Measurements from ENCODE around the gene EFCAB6.

Gene EFCAB6

DNA sequence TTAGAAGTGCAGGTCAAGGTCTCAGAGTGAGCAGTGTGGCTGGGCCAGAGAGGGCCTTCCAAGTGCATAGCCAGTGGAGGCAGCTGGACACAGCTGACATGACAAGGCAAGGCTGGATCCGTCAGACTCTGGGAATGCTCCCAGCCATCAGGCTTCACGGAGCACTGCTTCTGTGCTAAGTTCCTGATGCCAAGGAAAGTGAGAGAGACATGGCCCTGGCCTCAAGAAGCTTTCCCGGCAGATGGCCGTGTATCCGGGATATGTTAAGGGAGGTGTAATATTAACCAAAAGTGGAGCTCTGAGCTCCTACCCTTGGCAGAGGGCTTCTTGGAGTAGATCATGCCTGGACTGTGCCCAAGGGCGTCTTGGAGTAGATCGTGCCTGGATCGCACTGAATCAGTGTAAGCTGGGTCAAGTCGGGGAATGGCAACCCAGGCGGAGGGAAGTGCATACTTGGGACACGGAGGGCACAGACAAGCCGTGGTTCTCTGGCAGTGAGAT, 7.4 kb upstream of the EFCAB6 start:
- H3K27ac ChIP-seq (ENCODE audit: low read length) = no peak overlapping the region
- H3K36me3 ChIP-seq (ENCODE audit: insufficient read depth, low read depth, low read length) = no peaks in the 10 kb centered on the region
- no peak overlapping the region for H3K9ac ChIP-seq (ENCODE audit: low read depth, low read length)
- peaks cover 12% of the 10 kb centered on the region for H3K4me1 ChIP-seq (ENCODE audit: insufficient read depth, low read length)
- H3K4me3 ChIP-seq (ENCODE audit: low read length) = no peak overlapping the region
- H3K9me3 ChIP-seq (ENCODE audit: insufficient read depth, low read depth, low read length) = no peaks in the 10 kb centered on the region
- H3K27me3 ChIP-seq (ENCODE audit: insufficient read depth, low read length) = no peaks in the 10 kb centered on the region

DNA sequence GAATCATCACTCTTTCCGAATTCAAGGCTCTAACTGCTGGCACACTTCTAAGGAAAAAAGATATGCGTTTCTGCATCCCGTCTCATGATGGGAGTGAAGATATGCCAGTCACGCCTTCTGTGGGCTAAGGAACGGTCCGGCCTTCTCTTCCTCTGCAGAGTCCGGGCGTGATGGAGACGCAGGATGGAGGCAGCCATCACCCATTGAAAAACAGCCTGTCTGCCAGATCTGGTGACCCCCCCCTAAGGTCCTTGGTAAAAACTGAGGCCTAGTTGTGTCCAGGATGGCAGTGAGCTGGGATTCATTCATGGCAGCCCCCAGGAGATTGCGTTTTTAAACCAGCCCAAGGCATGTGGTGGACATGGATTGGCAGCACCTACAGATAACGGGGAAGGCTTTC, 6.9 kb upstream of the EFCAB6 start:
- Histone ChIP-seq H3K4me1 (ENCODE audit: insufficient read depth, low read length) (peaks cover 12% of the 10 kb centered on the region), H3K36me3 (ENCODE audit: insufficient read depth, low read depth, low read length) (no peaks in the 10 kb centered on the region), H3K9ac (ENCODE audit: low read depth, low read length) (no peak overlapping the region), H3K27me3 (ENCODE audit: insufficient read depth, low read length) (no peaks in the 10 kb centered on the region), H3K9me3 (ENCODE audit: insufficient read depth, low read depth, low read length) (no peaks in the 10 kb centered on the region), H3K27ac (ENCODE audit: low read length) (no peak overlapping the region), H3K4me3 (ENCODE audit: low read length) (no peak overlapping the region)

DNA sequence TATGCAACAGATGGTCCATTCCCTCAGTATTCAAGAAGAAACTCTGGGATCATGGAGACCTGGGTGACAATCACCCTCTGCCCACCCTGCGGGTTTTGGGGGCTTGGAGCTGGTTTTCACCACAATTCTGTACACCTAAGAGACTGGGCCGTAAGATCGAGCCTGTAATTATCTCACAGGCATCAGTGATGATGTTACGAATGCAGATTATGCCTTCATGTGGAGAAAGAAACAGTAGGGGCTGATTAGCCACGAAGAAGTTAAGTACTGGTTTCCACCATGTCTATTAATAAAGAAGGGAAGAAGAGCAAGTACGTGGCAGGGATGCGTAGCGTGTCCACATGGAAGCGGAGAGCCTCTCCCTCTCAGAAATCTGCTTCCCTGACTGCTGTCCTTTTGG, 5.3 kb upstream of the EFCAB6 start:
- Histone ChIP-seq H3K9me3 (ENCODE audit: insufficient read depth, low read depth, low read length) (no peaks in the 10 kb centered on the region), H3K4me3 (ENCODE audit: low read length) (no peak overlapping the region), H3K27ac (ENCODE audit: low read length) (no peak overlapping the region), H3K27me3 (ENCODE audit: insufficient read depth, low read length) (no peaks in the 10 kb centered on the region), H3K36me3 (ENCODE audit: insufficient read depth, low read depth, low read length) (no peaks in the 10 kb centered on the region), H3K9ac (ENCODE audit: low read depth, low read length) (no peak overlapping the region), H3K4me1 (ENCODE audit: insufficient read depth, low read length) (no peaks in the 10 kb centered on the region; the same call in 1 of the 2 replicates)

DNA sequence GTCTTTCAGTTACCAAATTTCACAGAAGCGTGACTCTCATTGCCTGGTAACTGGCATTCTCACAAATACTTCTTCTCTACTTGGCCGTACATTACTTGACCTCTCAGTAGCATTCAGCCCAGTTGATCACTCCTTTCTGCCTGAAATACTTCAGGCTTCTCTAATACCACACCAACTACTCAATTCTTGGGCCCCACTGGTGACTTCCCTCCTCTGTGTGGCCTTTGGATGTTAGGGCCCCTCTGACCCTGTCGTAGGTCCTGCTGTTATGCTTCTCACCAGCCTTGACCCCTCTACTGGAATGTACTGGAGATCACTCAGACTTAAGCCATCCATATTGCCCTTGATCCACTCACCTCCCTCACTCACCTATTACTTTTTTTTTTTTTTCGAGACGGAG, 2.2 kb upstream of the EFCAB6 start:
- Histone ChIP-seq H3K4me3 (ENCODE audit: low read length) (no peak overlapping the region), H3K27ac (ENCODE audit: low read length) (no peak overlapping the region)

DNA sequence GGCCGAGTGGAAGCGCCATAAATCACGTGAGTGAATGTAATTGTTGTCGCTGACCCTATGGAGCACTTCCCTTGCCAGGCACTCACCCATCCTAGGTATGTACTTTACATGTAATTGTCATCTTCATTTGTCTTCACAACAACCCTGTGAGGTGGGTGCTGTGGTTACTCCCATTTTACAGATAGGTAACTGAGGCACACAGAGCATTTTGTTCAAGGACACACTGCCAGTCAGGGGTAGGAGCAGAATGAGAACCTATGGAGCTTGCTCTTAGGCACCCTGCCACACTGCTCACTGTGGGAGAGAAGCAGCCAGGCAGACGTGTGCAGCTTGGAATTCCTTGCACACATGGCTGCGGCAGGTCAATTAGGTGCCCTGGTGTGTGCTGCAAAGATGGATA, 785 bp upstream of the EFCAB6 start:
- no peaks in the 10 kb centered on the region for H3K27me3 ChIP-seq (ENCODE audit: insufficient read depth, low read length)
- H3K4me1 ChIP-seq (ENCODE audit: insufficient read depth, low read length) = no peaks in the 10 kb centered on the region
- H3K9ac ChIP-seq (ENCODE audit: low read depth, low read length) = peak overlapping the region; percentile 94; the same call in 1 of the 2 replicates
- no peaks in the 10 kb centered on the region for H3K9me3 ChIP-seq (ENCODE audit: insufficient read depth, low read depth, low read length)
- no peaks in the 10 kb centered on the region for H3K36me3 ChIP-seq (ENCODE audit: insufficient read depth, low read depth, low read length)
- peak overlapping the region; percentile 81 for H3K27ac ChIP-seq (ENCODE audit: low read length)
- H3K4me3 ChIP-seq (ENCODE audit: low read length) = peak overlapping the region; percentile 91

More for the DNA sequence above, 2.2 kb upstream of the EFCAB6 start:
- no peaks in the 10 kb centered on the region for H3K4me1 ChIP-seq (ENCODE audit: insufficient read depth, low read length)
- no peak overlapping the region for H3K9ac ChIP-seq (ENCODE audit: low read depth, low read length)
- no peaks in the 10 kb centered on the region for H3K9me3 ChIP-seq (ENCODE audit: insufficient read depth, low read depth, low read length)
- H3K36me3 ChIP-seq (ENCODE audit: insufficient read depth, low read depth, low read length) = no peaks in the 10 kb centered on the region
- no peaks in the 10 kb centered on the region for H3K27me3 ChIP-seq (ENCODE audit: insufficient read depth, low read length)

DNA sequence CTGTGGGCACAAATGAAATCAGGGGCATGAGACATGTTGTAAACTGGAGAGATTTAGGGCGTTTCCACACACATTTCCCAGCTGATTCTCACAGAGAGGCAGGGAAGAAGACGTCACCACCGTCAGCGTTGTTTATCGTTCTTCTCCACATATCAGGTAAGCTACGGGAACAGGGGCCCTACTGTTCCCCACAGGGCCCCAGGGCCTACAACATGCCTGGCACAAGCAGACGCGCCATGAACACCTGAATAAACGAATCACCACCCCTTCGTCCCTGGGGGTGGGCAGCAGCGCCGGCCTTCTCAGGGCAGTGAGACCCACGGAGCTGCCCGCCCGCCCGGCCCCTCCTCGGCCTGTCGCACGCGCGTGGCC, 342 bp downstream of the EFCAB6 start:
- peak overlapping the region; percentile 74; the same call in 1 of the 2 replicates for H3K9ac ChIP-seq (ENCODE audit: low read depth, low read length)
- no peak overlapping the region for H3K27ac ChIP-seq (ENCODE audit: low read length)

DNA sequence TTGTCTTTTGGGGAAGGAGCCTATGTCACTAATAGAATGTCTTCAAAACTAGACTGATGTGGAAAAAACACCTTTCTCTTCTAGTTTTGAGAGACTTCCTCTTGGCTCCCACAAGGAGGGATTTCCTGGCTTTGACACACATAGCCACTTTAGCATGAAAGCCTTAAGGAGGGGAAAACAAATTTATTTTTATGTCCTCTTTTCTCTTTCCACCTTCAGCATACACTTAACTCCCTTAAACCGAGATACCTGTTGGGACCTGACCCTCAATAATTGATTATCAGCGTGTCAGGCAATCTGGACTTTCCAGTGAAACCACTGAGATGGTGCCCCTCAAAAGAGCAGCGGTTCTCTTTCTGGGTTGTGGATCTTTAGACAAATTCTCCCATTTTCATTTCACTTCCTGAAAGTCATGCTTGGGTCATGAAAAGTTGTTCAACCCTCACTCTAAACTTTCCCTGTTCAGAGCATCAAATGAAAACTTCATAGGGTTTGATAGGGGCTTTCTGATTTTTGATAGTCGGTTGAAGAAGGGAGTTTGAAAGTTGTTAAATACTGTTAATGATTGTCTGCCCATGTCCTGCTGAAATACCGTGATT, 9.1 kb downstream of the EFCAB6 start:
- no peaks in the 10 kb centered on the region for H3K36me3 ChIP-seq (ENCODE audit: insufficient read depth, low read depth, low read length)
- no peaks in the 10 kb centered on the region for H3K9me3 ChIP-seq (ENCODE audit: insufficient read depth, low read depth, low read length)
- H3K9ac ChIP-seq (ENCODE audit: low read depth, low read length) = no peak overlapping the region
- H3K27ac ChIP-seq (ENCODE audit: low read length) = no peak overlapping the region
- no peaks in the 10 kb centered on the region for H3K27me3 ChIP-seq (ENCODE audit: insufficient read depth, low read length)
- no peaks in the 10 kb centered on the region for H3K4me1 ChIP-seq (ENCODE audit: insufficient read depth, low read length)
- H3K4me3 ChIP-seq (ENCODE audit: low read length) = no peak overlapping the region

More for the DNA sequence above, 342 bp downstream of the EFCAB6 start:
- Histone ChIP-seq H3K36me3 (ENCODE audit: insufficient read depth, low read depth, low read length) (no peaks in the 10 kb centered on the region), H3K9me3 (ENCODE audit: insufficient read depth, low read depth, low read length) (no peaks in the 10 kb centered on the region), H3K4me1 (ENCODE audit: insufficient read depth, low read length) (no peaks in the 10 kb centered on the region), H3K27me3 (ENCODE audit: insufficient read depth, low read length) (no peaks in the 10 kb centered on the region), H3K4me3 (ENCODE audit: low read length) (peak overlapping the region; percentile 91)

DNA sequence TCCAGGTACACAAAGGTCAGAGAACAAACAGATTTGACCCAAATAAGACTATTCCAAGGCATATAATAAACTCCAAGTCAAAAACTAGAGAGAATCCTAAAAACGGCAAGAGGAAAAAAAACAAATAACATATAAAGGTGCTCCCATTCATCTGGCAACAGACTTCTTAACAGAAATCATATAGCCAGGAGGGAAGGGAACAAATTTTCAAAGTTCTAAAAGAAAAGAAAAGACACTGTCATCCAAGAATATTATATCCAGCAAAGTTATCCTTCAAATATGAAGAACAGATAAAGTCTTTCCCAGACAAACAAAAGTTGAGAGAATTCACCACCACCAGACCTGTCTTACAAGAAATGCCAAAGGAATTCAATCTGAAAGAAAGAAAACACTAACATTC, 11.1 kb downstream of the EFCAB6 start:
- Histone ChIP-seq H3K9ac (ENCODE audit: low read depth, low read length) (no peak overlapping the region), H3K4me1 (ENCODE audit: insufficient read depth, low read length) (0 out of 2 replicates have a peak, but pooled peaks cover 2% of the 10 kb centered on the region), H3K4me3 (ENCODE audit: low read length) (no peak overlapping the region), H3K27me3 (ENCODE audit: insufficient read depth, low read length) (no peaks in the 10 kb centered on the region), H3K36me3 (ENCODE audit: insufficient read depth, low read depth, low read length) (no peaks in the 10 kb centered on the region), H3K27ac (ENCODE audit: low read length) (no peak overlapping the region), H3K9me3 (ENCODE audit: insufficient read depth, low read depth, low read length) (no peaks in the 10 kb centered on the region)

DNA sequence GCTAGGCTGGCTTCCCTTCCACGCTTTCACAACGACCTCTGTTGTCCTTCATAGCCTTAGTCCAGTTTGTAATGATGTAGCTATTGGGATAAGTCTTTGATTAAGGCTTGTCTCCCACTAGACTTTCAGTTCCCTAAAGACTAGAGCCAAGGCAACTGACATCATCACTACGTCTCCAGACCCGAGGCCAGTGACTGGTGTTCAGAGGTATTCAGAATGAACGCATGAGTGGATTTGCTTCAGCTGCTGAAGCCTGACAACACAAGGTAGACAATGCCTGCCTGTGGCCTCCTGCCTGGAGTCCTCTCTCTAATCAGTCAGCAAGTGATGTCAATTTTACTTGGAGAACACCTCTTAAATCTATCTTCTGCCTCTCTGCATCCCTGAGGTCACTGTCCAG, 13.6 kb downstream of the EFCAB6 start:
- no peaks in the 10 kb centered on the region for H3K9me3 ChIP-seq (ENCODE audit: insufficient read depth, low read depth, low read length)
- H3K27ac ChIP-seq (ENCODE audit: low read length) = no peak overlapping the region
- H3K9ac ChIP-seq (ENCODE audit: low read depth, low read length) = no peak overlapping the region
- H3K4me1 ChIP-seq (ENCODE audit: insufficient read depth, low read length) = 0 out of 2 replicates have a peak, but pooled peaks cover 2% of the 10 kb centered on the region
- no peaks in the 10 kb centered on the region for H3K27me3 ChIP-seq (ENCODE audit: insufficient read depth, low read length)
- H3K36me3 ChIP-seq (ENCODE audit: insufficient read depth, low read depth, low read length) = no peaks in the 10 kb centered on the region
- no peak overlapping the region for H3K4me3 ChIP-seq (ENCODE audit: low read length)

DNA sequence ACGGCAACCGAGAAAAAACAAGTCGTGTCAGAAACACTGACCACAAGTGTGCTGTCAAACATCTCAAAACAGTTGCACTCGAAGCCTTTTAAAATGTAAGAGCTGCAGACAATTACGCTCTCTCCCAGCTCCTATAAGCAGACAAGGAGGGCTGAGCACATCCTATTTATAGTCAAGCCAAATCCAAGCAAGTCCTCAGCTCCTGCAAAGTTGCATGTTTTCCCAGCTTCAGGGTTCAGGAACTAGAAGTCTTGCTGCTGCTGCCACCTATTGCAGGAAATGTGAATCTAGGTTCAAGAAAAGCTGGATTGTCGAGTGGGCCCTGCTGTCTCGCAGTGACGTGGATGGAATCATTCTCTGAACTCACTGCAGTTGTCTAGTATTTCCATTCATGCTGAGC, 15.5 kb downstream of the EFCAB6 start:
- Histone ChIP-seq H3K36me3 (ENCODE audit: insufficient read depth, low read depth, low read length) (no peaks in the 10 kb centered on the region), H3K4me1 (ENCODE audit: insufficient read depth, low read length) (0 out of 2 replicates have a peak, but pooled peaks cover 2% of the 10 kb centered on the region), H3K27me3 (ENCODE audit: insufficient read depth, low read length) (no peaks in the 10 kb centered on the region), H3K9me3 (ENCODE audit: insufficient read depth, low read depth, low read length) (no peaks in the 10 kb centered on the region), H3K9ac (ENCODE audit: low read depth, low read length) (no peak overlapping the region), H3K4me3 (ENCODE audit: low read length) (no peak overlapping the region), H3K27ac (ENCODE audit: low read length) (no peak overlapping the region)

DNA sequence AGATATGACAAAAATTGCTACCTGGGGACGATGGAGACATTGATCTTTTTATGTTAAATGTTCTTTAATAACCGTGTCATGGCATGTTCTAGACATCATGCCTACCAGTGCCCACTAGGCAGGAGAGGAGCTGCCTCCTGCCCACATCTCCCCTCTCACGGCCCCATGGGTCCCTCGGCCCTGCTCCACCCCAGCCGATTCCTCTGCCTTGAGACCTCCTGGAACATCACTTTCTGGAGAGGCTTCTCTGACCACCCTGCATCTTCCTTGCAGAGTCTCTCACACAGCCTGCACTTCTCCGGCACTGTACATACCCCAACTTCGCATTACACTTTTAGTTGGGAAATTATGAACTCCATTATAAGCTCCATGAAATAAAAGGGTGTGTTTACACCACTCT, 16.8 kb downstream of the EFCAB6 start:
- Histone ChIP-seq H3K36me3 (ENCODE audit: insufficient read depth, low read depth, low read length) (no peaks in the 10 kb centered on the region), H3K9ac (ENCODE audit: low read depth, low read length) (no peak overlapping the region), H3K9me3 (ENCODE audit: insufficient read depth, low read depth, low read length) (no peaks in the 10 kb centered on the region), H3K4me3 (ENCODE audit: low read length) (no peak overlapping the region), H3K4me1 (ENCODE audit: insufficient read depth, low read length) (0 out of 2 replicates have a peak, but pooled peaks cover 2% of the 10 kb centered on the region), H3K27me3 (ENCODE audit: insufficient read depth, low read length) (no peaks in the 10 kb centered on the region), H3K27ac (ENCODE audit: low read length) (no peak overlapping the region)

DNA sequence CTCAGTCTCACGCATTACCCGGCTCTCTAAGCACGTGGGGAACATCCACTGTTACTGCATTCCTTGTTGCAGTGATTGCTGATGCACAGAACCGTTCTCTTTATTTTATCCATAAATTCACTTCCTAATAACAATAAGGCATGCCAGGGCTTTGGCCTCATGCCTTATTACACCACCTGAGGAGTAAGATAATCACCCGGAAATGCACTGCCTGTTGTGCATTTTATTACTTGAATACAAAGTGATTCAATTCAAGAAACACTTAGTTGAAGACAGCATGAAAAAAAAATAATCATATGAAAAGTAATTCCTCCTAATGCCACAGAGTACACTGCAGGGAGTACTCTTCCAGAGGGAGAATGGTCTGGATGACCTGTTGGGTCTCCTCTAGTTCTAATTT, 19.2 kb downstream of the EFCAB6 start:
- Histone ChIP-seq H3K27me3 (ENCODE audit: insufficient read depth, low read length) (no peaks in the 10 kb centered on the region), H3K36me3 (ENCODE audit: insufficient read depth, low read depth, low read length) (no peaks in the 10 kb centered on the region)

More for the DNA sequence above, 19.2 kb downstream of the EFCAB6 start:
- H3K27ac ChIP-seq (ENCODE audit: low read length) = no peak overlapping the region
- no peaks in the 10 kb centered on the region for H3K9me3 ChIP-seq (ENCODE audit: insufficient read depth, low read depth, low read length)
- no peak overlapping the region for H3K4me3 ChIP-seq (ENCODE audit: low read length)
- 0 out of 2 replicates have a peak, but pooled peaks cover 2% of the 10 kb centered on the region for H3K4me1 ChIP-seq (ENCODE audit: insufficient read depth, low read length)
- no peak overlapping the region for H3K9ac ChIP-seq (ENCODE audit: low read depth, low read length)

Data from iPS-20b (cell line).